SK-N-SH treated with all-trans-retinoic acid at 6 μM for 48 hours (cell line): Measurements from ENCODE around the gene NFASC.

Experiments
- ATAC-seq: fragments of 200-7000 bp; cut with Tn5 transposase; 3 replicates; pipeline ENCODE4 v1.9.1; 2020; ENCODE audit warnings: mild to moderate bottlenecking, moderate library complexity
- BACH2 ChIP-seq: fragments of 250-450 bp; sonication (Bioruptor Pico); IDR thresholded peaks from 2 replicates; pipeline ENCODE4 v1.9.0; 2021; ENCODE audit warnings: mild to moderate bottlenecking, borderline replicate concordance
- CREB5 ChIP-seq: fragments of 250-450 bp; sonication (Bioruptor Pico); IDR thresholded peaks from 2 replicates; pipeline ENCODE4 v1.5.1; 2020; ENCODE audit warnings: low read depth, mild to moderate bottlenecking, moderate library complexity
- CSDC2 ChIP-seq: fragments of 250-450 bp; sonication (Bioruptor Pico); IDR thresholded peaks from 2 replicates; pipeline ENCODE4 v1.5.0; 2020; ENCODE audit warnings: mild to moderate bottlenecking, moderate library complexity
- ESRRG ChIP-seq: fragments of 250-450 bp; sonication (Bioruptor Pico); IDR thresholded peaks from 2 replicates; pipeline ENCODE4 v1.6.1; 2021; ENCODE audit warnings: mild to moderate bottlenecking
- GLIS3 ChIP-seq: fragments of 250-450 bp; sonication (Bioruptor Pico); IDR thresholded peaks from 2 replicates; pipeline ENCODE4 v1.5.0; 2020; ENCODE audit warnings: mild to moderate bottlenecking, moderate library complexity
- ISL1 ChIP-seq: fragments of 250-450 bp; sonication (Bioruptor Pico); IDR thresholded peaks from 2 replicates; pipeline ENCODE4 v2.1.2; 2022; ENCODE audit warnings: mild to moderate bottlenecking, moderate library complexity
- OSR1 ChIP-seq: fragments of 250-450 bp; sonication (Bioruptor Pico); IDR thresholded peaks from 2 replicates; pipeline ENCODE4 v1.8.0; 2022; ENCODE audit warnings: moderate library complexity, mild to moderate bottlenecking, inconsistent platforms
- PPARA ChIP-seq: fragments of 250-450 bp; sonication (Bioruptor Pico); IDR thresholded peaks from 2 replicates; pipeline ENCODE4 v1.5.0; 2020; ENCODE audit warnings: mild to moderate bottlenecking, borderline replicate concordance
- RARB ChIP-seq: fragments of 250-450 bp; sonication (Bioruptor Pico); IDR thresholded peaks from 2 replicates; pipeline ENCODE4 v1.8.0; 2021; ENCODE audit warnings: mild to moderate bottlenecking, moderate library complexity
- SNAI2 ChIP-seq: fragments of 250-450 bp; sonication (Bioruptor Pico); IDR thresholded peaks from 2 replicates; pipeline ENCODE4 v1.5.0; 2020; ENCODE audit warnings: mild to moderate bottlenecking, moderate library complexity
- TCF4 ChIP-seq: fragments of 250-450 bp; sonication (Bioruptor Pico); IDR thresholded peaks from 2 replicates; pipeline ENCODE4 v1.8.0; 2021; ENCODE audit warnings: mild to moderate bottlenecking, moderate library complexity, borderline replicate concordance
- TOX ChIP-seq: fragments of 250-450 bp; sonication (Bioruptor Pico); IDR thresholded peaks from 2 replicates; pipeline ENCODE4 v1.8.0; 2021; ENCODE audit warnings: mild to moderate bottlenecking, moderate library complexity, borderline replicate concordance
- TSHZ2 ChIP-seq: fragments of 250-450 bp; sonication (Bioruptor Pico); IDR thresholded peaks from 2 replicates; pipeline ENCODE4 v1.5.0; 2020; ENCODE audit warnings: mild to moderate bottlenecking, moderate library complexity
- ZC3H10 ChIP-seq: fragments of 250-450 bp; sonication (Bioruptor Pico); IDR thresholded peaks from 2 replicates; pipeline ENCODE4 v1.5.1; 2021; ENCODE audit warnings: mild to moderate bottlenecking, moderate library complexity
- ZFP3 ChIP-seq: fragments of 250-450 bp; sonication (Bioruptor Pico); IDR thresholded peaks from 2 replicates; pipeline ENCODE4 v1.5.0; 2020; ENCODE audit warnings: mild to moderate bottlenecking, moderate library complexity
- ZFP30 ChIP-seq: fragments of 450-650 bp; formaldehyde crosslinking; IDR thresholded peaks from 2 replicates; pipeline ENCODE4 v1.5.0; 2022; ENCODE audit warnings: mild to moderate bottlenecking, moderate library complexity
- ZNF565 ChIP-seq: fragments of 450-650 bp; formaldehyde crosslinking; conservative IDR thresholded peaks from 2 replicates; pipeline ENCODE4 v1.5.0; 2020; ENCODE audit warnings: low read depth, mild to moderate bottlenecking, moderate library complexity
- ZNF8 ChIP-seq: fragments of 450-650 bp; formaldehyde crosslinking; IDR thresholded peaks from 2 replicates; pipeline ENCODE4 v1.5.0; 2020; ENCODE audit warnings: mild to moderate bottlenecking, moderate library complexity
- TF ChIP-seq, protein P1 (sequence below): fragments of 250-450 bp; sonication (Bioruptor Pico); IDR thresholded peaks from 2 replicates; pipeline ENCODE4 v1.8.0; 2020; ENCODE audit warnings: mild to moderate bottlenecking, moderate library complexity, borderline replicate concordance

Gene NFASC

GRCh38 chr1:204889681-204890383, 19.2 kb downstream of the NFASC start:
- TF ChIP-seq TSHZ2 (CRISPR knock-in tag) (peak; percentile 84), CSDC2 (no peak), OSR1 (CRISPR knock-in tag) (no peak), TCF4 (CRISPR knock-in tag) (peak; percentile 95), ZFP3 (CRISPR knock-in tag) (0 out of 2 replicates have a peak, but pooled peaks have one; percentile 9), GLIS3 (0 out of 2 replicates have a peak, but pooled peaks have one; percentile 30), SNAI2 (CRISPR knock-in tag) (no peak), TOX (CRISPR knock-in tag) (no peak), ZNF565 (CRISPR knock-in tag) (no peak), BACH2 (no peak)
- peak; percentile 75 for ATAC-seq

- peak; percentile 33; the same call in 2 of the 3 replicates for ATAC-seq
- TF ChIP-seq CREB5: no peak
Observed at GRCh38 chr1:204891860-204892259, 21.2 kb downstream of the NFASC start.

- ATAC-seq: no peak
- TF ChIP-seq ESRRG (CRISPR knock-in tag): no peak
- no peak for TF ChIP-seq BACH2
- TF ChIP-seq RARB (CRISPR knock-in tag): no peak
- no peak for TF ChIP-seq TOX (CRISPR knock-in tag)
- TF ChIP-seq ZFP30 (CRISPR knock-in tag): no peak
- no peak for TF ChIP-seq CREB5
- no peak for TF ChIP-seq PPARA
- no peak for TF ChIP-seq GLIS3
- TF ChIP-seq OSR1 (CRISPR knock-in tag): no peak
- TF ChIP-seq TSHZ2 (CRISPR knock-in tag): no peak
- no peak for TF ChIP-seq ZNF565 (CRISPR knock-in tag)
- no peak for TF ChIP-seq SNAI2 (CRISPR knock-in tag)
- no peak for TF ChIP-seq ISL1
- no peak for TF ChIP-seq ZFP3 (CRISPR knock-in tag)
- TF ChIP-seq CSDC2: no peak
- TF ChIP-seq, protein P1, sequence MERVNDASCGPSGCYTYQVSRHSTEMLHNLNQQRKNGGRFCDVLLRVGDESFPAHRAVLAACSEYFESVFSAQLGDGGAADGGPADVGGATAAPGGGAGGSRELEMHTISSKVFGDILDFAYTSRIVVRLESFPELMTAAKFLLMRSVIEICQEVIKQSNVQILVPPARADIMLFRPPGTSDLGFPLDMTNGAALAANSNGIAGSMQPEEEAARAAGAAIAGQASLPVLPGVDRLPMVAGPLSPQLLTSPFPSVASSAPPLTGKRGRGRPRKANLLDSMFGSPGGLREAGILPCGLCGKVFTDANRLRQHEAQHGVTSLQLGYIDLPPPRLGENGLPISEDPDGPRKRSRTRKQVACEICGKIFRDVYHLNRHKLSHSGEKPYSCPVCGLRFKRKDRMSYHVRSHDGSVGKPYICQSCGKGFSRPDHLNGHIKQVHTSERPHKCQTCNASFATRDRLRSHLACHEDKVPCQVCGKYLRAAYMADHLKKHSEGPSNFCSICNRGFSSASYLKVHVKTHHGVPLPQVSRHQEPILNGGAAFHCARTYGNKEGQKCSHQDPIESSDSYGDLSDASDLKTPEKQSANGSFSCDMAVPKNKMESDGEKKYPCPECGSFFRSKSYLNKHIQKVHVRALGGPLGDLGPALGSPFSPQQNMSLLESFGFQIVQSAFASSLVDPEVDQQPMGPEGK (CRISPR knock-in tag): no peak
- TF ChIP-seq, all 23 proteins: peak for 0
Observed at GRCh38 chr1:204894031-204894430, 23.4 kb downstream of the NFASC start.

DNA sequence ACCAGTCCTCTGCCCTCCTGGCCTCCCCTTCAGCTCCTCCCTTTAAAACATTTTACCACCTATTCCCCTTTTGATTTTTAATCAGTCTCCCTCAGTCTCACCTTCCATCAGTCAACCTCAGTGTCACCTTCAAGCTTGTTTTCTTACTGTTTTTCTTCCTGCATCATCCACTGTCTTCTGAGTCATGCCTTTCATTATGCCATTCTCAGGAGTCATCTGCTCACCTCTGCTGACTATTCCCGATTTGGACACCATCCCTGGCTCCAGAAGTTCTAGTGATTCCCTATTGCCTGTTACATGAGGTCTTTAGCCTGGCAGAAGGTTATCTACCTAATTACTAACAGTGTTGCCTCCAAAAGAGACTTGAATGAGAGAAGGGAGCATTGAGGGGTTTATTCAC, 23.9 kb downstream of the NFASC start:
- no peak for ATAC-seq
- TF ChIP-seq ISL1 (no peak), RARB (CRISPR knock-in tag) (no peak), ESRRG (CRISPR knock-in tag) (no peak), ZNF8 (no peak), ZC3H10 (CRISPR knock-in tag) (no peak), BACH2 (no peak)
